ENCODE results near the gene SHROOM3.

DNA sequence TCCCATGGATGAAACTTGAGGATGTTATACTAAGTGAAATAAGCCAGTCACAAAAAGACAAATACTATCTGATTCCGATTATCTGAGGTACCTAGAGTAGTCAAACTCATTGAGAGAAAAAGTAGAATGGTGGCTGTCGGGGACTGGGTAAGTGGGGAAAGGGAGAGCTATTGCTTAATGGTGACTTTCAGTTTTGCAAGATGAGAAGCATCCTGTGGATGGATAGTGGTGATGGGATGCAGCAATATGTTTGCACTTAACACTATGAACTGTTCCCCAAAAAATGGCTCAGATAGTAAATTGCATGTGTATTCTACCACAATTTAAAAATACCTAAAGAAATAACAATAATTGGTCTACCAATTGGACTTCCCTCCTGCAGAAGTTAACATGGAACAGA lies 181.5 kb downstream of the SHROOM3 start:
- no peak for TF ChIP-seq GATA2 (IDR thresholded peaks at IDR 0.05; ENCODE audit: low read depth, low read length)
- no peak for TF ChIP-seq GATA3 (IDR thresholded peaks at IDR 0.05; ENCODE audit: low read depth, low read length)

Measured in SH-SY5Y (cell line).